GOT3 (cell line): ENCODE results near the gene RNF39.

Experiments
- DNase-seq: peaks from one replicate; lab custom pipeline; 2025; ENCODE audit warnings: mixed read lengths; lab: John Stamatoyannopoulos, UW

The RNF39 gene

GRCh38 chr6:30096829-30097228 lies 21.3 kb upstream of the RNF39 start:
- no peak for DNase-seq

GRCh38 chr6:30093951-30094661 lies 18.5 kb upstream of the RNF39 start:
- DNase-seq, result no peak

- no peak for DNase-seq
Measured at GRCh38 chr6:30092852-30093543, 17.4 kb upstream of the RNF39 start.

- peak; percentile 24 for DNase-seq
Measured at GRCh38 chr6:30091577-30092381, 16.2 kb upstream of the RNF39 start.

GRCh38 chr6:30087876-30088275 lies 12.3 kb upstream of the RNF39 start:
- no peak for DNase-seq

- no peak for DNase-seq
Measured at GRCh38 chr6:30077218-30077617, 1.6 kb upstream of the RNF39 start.

GRCh38 chr6:30075790-30076732 lies 492 bp upstream of the RNF39 start:
- DNase-seq, result no peak

GRCh38 chr6:30074331-30075093 lies 1.1 kb downstream of the RNF39 start:
- no peak for DNase-seq

GRCh38 chr6:30073489-30074235 lies 1.9 kb downstream of the RNF39 start:
- DNase-seq, result no peak

GRCh38 chr6:30071858-30072257 lies 3.7 kb downstream of the RNF39 start:
- no peak for DNase-seq

GRCh38 chr6:30071081-30071818 lies 4.3 kb downstream of the RNF39 start:
- DNase-seq, result no peak

- no peak for DNase-seq
Measured at GRCh38 chr6:30067460-30068139, 8.0 kb downstream of the RNF39 start.

GRCh38 chr6:30066577-30067459 lies 8.8 kb downstream of the RNF39 start, which contains the start of gene PPP1R11:
Gene PPP1R11, plus strand, starts transcription at chr6:30067198. Its CDS starts 213 bp downstream, at chr6:30067411.
- DNase-seq, result peak; percentile 96

GRCh38 chr6:30066082-30066481 lies 9.5 kb downstream of the RNF39 start:
- DNase-seq, result no peak

GRCh38 chr6:30063315-30063714 lies 12.3 kb downstream of the RNF39 start:
- DNase-seq, result no peak

GRCh38 chr6:30062471-30063178 lies 12.9 kb downstream of the RNF39 start:
- DNase-seq, result no peak

GRCh38 chr6:30061858-30062458 lies 13.6 kb downstream of the RNF39 start:
- no peak for DNase-seq
